Activated CD4-positive, alpha-beta memory T cell treated with anti-CD3 and anti-CD28 coated beads for 36 hours (primary cell): ENCODE results near the gene NLRC5. TPM values are rescaled to one million over a fixed set of nuclear protein-coding genes. Genes with fewer than 3 reads are reported as not detected.
A peak's percentile ranks its signal among the peaks of the same experiment; 100 is the strongest.

ENCODE experiments used
- CTCF ChIA-PET: fragments of 350-600 bp; sonication (Branson Sonifier 250); formaldehyde crosslinking; loops from one replicate; lab custom pipeline; 2021; ENCODE audit warnings: antibody characterized with exemption, inconsistent platforms; lab: Charles Lee
- POLR2A ChIA-PET: fragments of 350-600 bp; sonication (Branson Sonifier 250); formaldehyde crosslinking; loops from one replicate; lab custom pipeline; 2021; ENCODE audit warnings: antibody characterized with exemption; lab: Charles Lee
- DNase-seq: peaks from one replicate; pipeline ENCODE4 v3.0.0-alpha.2; 2020
- H3K27ac Mint-ChIP-seq: one replicate; pipeline ENCODE4 v1.8.0; 2021; ENCODE audit warnings: mixed read lengths
- H3K27me3 Mint-ChIP-seq: one replicate; pipeline ENCODE4 v1.8.0; 2021; ENCODE audit warnings: mixed read lengths
- H3K36me3 Mint-ChIP-seq: one replicate; pipeline ENCODE4 v1.8.0; 2021; ENCODE audit warnings: mixed read lengths
- H3K4me1 Mint-ChIP-seq: one replicate; pipeline ENCODE4 v1.8.0; 2021; ENCODE audit warnings: low read depth, mixed read lengths
- H3K4me3 Mint-ChIP-seq: one replicate; pipeline ENCODE4 v1.8.0; 2021; ENCODE audit warnings: mild to moderate bottlenecking, mixed read lengths
- H3K9me3 Mint-ChIP-seq: one replicate; pipeline ENCODE4 v1.8.0; 2021; ENCODE audit warnings: mixed read lengths
- intact Hi-C: fragments of 100-400 bp; cut with micrococcal nuclease; formaldehyde crosslinking; loops from one replicate; pipeline ENCODE4 v1.15.1; 2023
- total RNA-seq, 2 experiments: library from RNA; stranded (reverse); gene quantifications; one replicate each; pipeline ENCODE4 v1.2.3, GENCODE V29; 2021

Gene NLRC5
- total RNA-seq, 2 experiments from 2014 or later, result 151 to 167 TPM

DNA sequence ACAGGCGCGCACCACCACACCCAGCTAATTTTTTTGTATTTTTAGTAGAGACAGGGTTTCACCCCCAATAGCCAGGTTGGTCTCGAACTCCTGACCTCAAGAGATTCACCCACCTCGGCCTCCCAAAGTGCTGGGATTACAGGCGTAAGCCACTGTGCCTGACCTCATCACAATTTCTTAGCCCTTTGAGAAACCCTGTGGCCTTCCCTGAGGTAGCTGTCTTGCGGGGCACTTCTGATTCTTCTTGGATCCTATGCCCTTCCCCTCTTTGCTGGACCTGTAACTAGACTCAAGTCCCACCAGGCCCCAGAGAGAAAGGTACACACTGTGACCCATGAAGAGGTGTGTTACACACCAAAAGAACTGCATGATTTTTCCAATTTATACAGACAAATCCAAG lies 41.1 kb upstream of the NLRC5 start:
- intact Hi-C loops, result no loop called here
- Mint-ChIP-seq H3K36me3 (peaks cover 25% of the 10 kb centered on the region), H3K27ac (no peak overlapping the region), H3K4me3 (no peak overlapping the region), H3K4me1 (peaks cover 42% of the 10 kb centered on the region), H3K27me3 (no peaks in the 10 kb centered on the region), H3K9me3 (no peaks in the 10 kb centered on the region)
- DNase-seq, result no peak
- ChIA-PET POLR2A (interaction anchor here (0.9 to 1.0 kb wide), 2 partner anchors 37 to 85 kb away, joined by 3 to 4 read pairs; no protein-coding TSS in a partner anchor), CTCF (interaction anchor here (1.2 to 2.1 kb wide), 2 partner anchors 16 to 80 kb away, joined by 5 to 7 read pairs; no protein-coding TSS in a partner anchor)

- Mint-ChIP-seq H3K4me1 (peaks cover 24% of the 10 kb centered on the region), H3K9me3 (no peaks in the 10 kb centered on the region), H3K27me3 (no peaks in the 10 kb centered on the region), H3K27ac (no peak overlapping the region), H3K36me3 (peaks cover 11% of the 10 kb centered on the region), H3K4me3 (no peak overlapping the region)
- no peak for DNase-seq
- ChIA-PET CTCF (interaction anchor here (1.0 to 7.8 kb wide), 9 partner anchors 9 to 157 kb away, joined by 3 to 81 read pairs (median 7); partner anchors contain the start of genes CETP and SLC12A3), POLR2A (no interaction called here)
- intact Hi-C loops, result loop anchor here (5.0 kb wide), 1 partner anchor 158 kb away; no protein-coding TSS in a partner anchor
These were observed 39.3 kb upstream of the NLRC5 start for GRCh38 chr16:56950051-56950450.

DNA sequence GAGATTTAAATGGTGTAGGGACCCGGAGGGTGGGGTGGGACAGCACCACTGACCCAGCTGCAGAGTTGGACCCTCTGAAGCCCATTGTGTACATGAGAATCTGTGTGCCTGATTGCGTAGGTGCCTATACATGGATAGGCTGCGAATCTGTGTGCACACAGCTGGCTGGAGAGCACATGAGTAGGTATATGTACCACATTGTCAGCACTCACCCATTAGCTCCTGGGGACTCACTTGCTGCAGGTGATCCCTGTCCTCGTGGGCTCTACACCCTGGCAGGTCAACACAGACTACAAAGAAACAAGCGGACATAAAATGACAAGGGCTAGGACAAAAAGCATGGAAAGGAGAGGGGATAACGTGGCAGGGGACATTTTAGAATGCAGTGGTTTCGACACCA lies 38.9 kb upstream of the NLRC5 start:
- Mint-ChIP-seq H3K9me3 (no peaks in the 10 kb centered on the region), H3K36me3 (peaks cover 8% of the 10 kb centered on the region), H3K27ac (no peak overlapping the region), H3K4me1 (peaks cover 20% of the 10 kb centered on the region), H3K27me3 (no peaks in the 10 kb centered on the region), H3K4me3 (no peak overlapping the region)
- ChIA-PET CTCF (interaction anchor here (0.6 to 7.8 kb wide), 14 partner anchors 9 to 167 kb away, joined by 3 to 81 read pairs (median 5); partner anchors contain the start of genes CETP and SLC12A3), POLR2A (interaction anchor here (0.6 kb wide), 1 partner anchor 13 kb away, joined by 4 read pairs; no protein-coding TSS in a partner anchor)
- no peak for DNase-seq
- intact Hi-C loops, result loop anchor here (5.0 kb wide), 1 partner anchor 158 kb away; no protein-coding TSS in a partner anchor

DNA sequence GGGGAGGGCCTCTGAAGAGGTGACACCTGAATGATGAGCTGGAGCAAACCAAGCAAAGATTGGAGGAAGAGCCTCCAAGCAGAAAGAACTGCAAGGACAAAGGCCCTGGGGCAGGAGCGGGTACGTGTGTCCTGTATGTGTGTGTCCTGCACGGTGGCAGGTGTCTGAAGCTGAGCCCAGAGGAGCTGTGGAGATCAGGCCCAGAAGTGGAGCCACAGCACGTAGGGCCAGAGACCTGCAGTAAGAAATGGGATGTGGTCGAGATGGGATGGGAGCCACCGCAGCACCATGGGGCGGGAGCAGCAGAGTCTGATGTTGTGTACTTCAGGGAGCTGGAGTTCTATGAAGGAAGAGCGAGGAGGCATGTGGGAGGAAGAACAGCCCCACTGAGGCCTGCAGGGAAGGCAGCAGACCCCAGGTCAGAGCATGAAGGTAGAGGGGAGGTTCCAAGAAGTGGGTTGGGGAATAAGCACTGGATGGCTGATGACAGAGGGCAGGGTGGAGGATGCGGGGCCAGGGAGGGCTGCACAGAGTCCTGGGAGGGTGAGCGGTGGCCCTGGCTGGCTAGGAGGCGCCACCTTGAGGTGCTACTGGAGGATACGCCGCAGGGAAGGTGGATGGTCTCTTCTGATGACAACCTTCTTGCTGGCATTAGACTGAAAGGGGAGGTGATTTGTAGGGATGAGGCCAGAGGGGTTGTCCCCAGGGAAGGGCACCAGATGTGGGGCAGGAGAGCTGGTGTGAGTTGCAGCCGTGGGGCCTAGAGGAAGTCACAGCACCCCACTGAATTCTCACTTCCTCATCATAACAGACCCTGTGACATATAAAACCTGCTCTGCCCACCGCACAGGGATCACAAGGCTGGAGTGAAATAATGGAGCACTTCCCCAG lies 38.2 kb upstream of the NLRC5 start:
- H3K27me3 Mint-ChIP-seq, result no peaks in the 10 kb centered on the region
- H3K36me3 Mint-ChIP-seq, result peaks cover 8% of the 10 kb centered on the region
- intact Hi-C loops, result loop anchor here (1.0 to 5.0 kb wide), 2 partner anchors 84 to 159 kb away; no protein-coding TSS in a partner anchor
- H3K4me3 Mint-ChIP-seq, result no peak overlapping the region
- CTCF ChIA-PET, result interaction anchor here (0.6 to 7.8 kb wide), 20 partner anchors 8 to 168 kb away, joined by 3 to 81 read pairs (median 4); partner anchors contain the start of genes CETP and SLC12A3
- peaks cover 19% of the 10 kb centered on the region for H3K4me1 Mint-ChIP-seq
- H3K9me3 Mint-ChIP-seq, result no peaks in the 10 kb centered on the region
- POLR2A ChIA-PET, result interaction anchor here (0.6 kb wide), 1 partner anchor 14 kb away, joined by 4 read pairs; no protein-coding TSS in a partner anchor
- peak; percentile 77 for DNase-seq
- H3K27ac Mint-ChIP-seq, result no peak overlapping the region

DNA sequence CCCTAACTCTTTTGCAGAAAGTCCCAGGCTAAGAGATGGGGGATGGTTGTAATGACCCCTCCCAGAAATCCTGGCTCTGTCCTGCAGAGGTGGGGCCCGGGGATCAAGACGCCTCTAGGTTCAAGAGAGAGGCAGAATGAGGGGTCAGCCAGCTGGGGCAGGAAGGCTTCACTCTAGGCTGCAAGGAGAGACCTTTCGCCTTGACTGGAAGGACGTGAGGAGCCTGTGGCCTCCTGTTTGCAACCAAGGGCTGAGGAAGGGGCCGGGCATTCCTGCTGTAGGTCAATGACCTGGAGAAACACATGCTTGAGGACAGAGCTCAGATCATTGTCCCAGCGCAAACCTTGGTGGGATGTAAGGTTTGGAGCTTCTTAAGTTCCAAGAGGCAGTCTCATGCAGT lies 36.4 kb upstream of the NLRC5 start:
- Mint-ChIP-seq H3K36me3 (no peaks in the 10 kb centered on the region), H3K27ac (no peak overlapping the region), H3K4me3 (no peak overlapping the region), H3K9me3 (no peaks in the 10 kb centered on the region), H3K4me1 (peaks cover 13% of the 10 kb centered on the region), H3K27me3 (no peaks in the 10 kb centered on the region)
- POLR2A ChIA-PET, result no interaction called here
- CTCF ChIA-PET, result interaction anchor here (1.4 to 7.8 kb wide), 4 partner anchors 11 to 85 kb away, joined by 3 to 81 read pairs (median 38); partner anchors contain the start of genes CETP and SLC12A3
- intact Hi-C loops, result loop anchor here (5.0 kb wide), 1 partner anchor 161 kb away; no protein-coding TSS in a partner anchor
- DNase-seq, result no peak

DNA sequence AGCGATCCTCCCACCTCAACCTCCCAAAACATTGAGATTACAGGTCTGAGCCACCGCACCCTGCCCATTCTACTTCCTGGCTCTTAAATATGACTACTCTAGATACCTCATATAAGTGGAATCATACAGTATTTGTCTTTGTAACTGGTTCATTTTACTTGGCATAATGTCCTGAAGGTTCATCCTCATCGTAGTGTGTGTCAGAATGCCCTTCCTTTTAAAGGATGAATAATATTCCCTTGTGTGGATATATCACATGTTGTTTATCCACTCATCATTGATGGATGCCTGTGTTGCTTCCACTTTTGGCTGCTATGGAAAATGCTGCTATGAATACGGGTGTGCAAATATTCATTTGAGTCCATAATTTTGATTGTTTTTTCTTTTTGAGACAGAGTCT lies 33.3 kb upstream of the NLRC5 start:
- no peaks in the 10 kb centered on the region for H3K9me3 Mint-ChIP-seq

DNA sequence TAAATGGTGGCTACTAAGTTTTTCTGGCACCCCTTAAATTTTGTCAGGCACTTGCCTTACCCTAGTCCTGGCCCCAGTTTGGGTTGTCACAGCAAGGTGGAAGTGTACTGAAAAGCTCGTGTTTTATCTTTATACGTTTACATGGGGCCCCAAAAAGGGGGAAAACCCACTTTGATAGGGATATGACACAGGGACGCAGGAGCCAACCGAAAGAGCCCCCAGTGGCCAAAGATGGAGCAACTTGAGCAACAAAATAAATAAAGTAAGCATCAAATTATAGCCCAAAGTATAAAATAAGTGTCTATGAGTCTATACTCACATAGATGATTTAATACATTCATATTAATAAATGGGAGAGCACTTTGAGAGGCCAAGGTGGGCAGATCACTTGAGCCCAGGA lies 32.6 kb upstream of the NLRC5 start:
- no peaks in the 10 kb centered on the region for H3K27me3 Mint-ChIP-seq
- no peak overlapping the region for H3K4me3 Mint-ChIP-seq
- H3K36me3 Mint-ChIP-seq, result no peaks in the 10 kb centered on the region
- peak; percentile 33 for DNase-seq
- ChIA-PET POLR2A (interaction anchor here (0.6 kb wide), 1 partner anchor 139 kb away, joined by 3 read pairs; no protein-coding TSS in a partner anchor), CTCF (interaction anchor here (7.8 kb wide), 1 partner anchor 7 kb away, joined by 72 read pairs; the partner anchor contains the start of gene CETP)
- H3K27ac Mint-ChIP-seq, result no peak overlapping the region
- no peaks in the 10 kb centered on the region for H3K4me1 Mint-ChIP-seq
- intact Hi-C loops, result no loop called here
- H3K9me3 Mint-ChIP-seq, result no peaks in the 10 kb centered on the region

More for the DNA sequence above, 33.3 kb upstream of the NLRC5 start:
- Mint-ChIP-seq H3K4me3 (no peak overlapping the region), H3K27ac (no peak overlapping the region), H3K4me1 (peaks cover 5% of the 10 kb centered on the region), H3K36me3 (no peaks in the 10 kb centered on the region), H3K27me3 (no peaks in the 10 kb centered on the region)
- POLR2A ChIA-PET, result interaction anchor here (0.6 kb wide), 1 partner anchor 140 kb away, joined by 3 read pairs; no protein-coding TSS in a partner anchor
- DNase-seq, result no peak
- CTCF ChIA-PET, result interaction anchor here (7.8 kb wide), 1 partner anchor 8 kb away, joined by 72 read pairs; the partner anchor contains the start of gene CETP
- intact Hi-C loops, result no loop called here

- no peak overlapping the region for H3K27ac Mint-ChIP-seq
- no peaks in the 10 kb centered on the region for H3K36me3 Mint-ChIP-seq
- H3K4me3 Mint-ChIP-seq, result no peak overlapping the region
- CTCF ChIA-PET, result interaction anchor here (6.9 kb wide), 1 partner anchor 8 kb away, joined by 72 read pairs; no protein-coding TSS in a partner anchor
- POLR2A ChIA-PET, result no interaction called here
- peaks cover 15% of the 10 kb centered on the region for H3K4me1 Mint-ChIP-seq
- intact Hi-C loops, result no loop called here
- no peak for DNase-seq
- H3K9me3 Mint-ChIP-seq, result no peaks in the 10 kb centered on the region
- no peaks in the 10 kb centered on the region for H3K27me3 Mint-ChIP-seq
These were observed 28.6 kb upstream of the NLRC5 start for GRCh38 chr16:56960681-56961281.

- Mint-ChIP-seq H3K27ac (no peak overlapping the region), H3K4me3 (no peak overlapping the region), H3K36me3 (no peaks in the 10 kb centered on the region), H3K27me3 (no peaks in the 10 kb centered on the region), H3K9me3 (no peaks in the 10 kb centered on the region), H3K4me1 (peaks cover 19% of the 10 kb centered on the region)
- intact Hi-C loops, result no loop called here
- no peak for DNase-seq
- ChIA-PET CTCF (interaction anchor here (6.9 kb wide), 1 partner anchor 8 kb away, joined by 72 read pairs; no protein-coding TSS in a partner anchor), POLR2A (no interaction called here)
These were observed 28.0 kb upstream of the NLRC5 start for GRCh38 chr16:56961386-56961785.

- Mint-ChIP-seq H3K27me3 (no peaks in the 10 kb centered on the region), H3K4me3 (no peak within 1 kb of the TSS), H3K27ac (no peak within 1 kb of the TSS), H3K36me3 (no peaks in the 10 kb centered on the region), H3K4me1 (peaks cover 19% of the 10 kb centered on the region), H3K9me3 (no peaks in the 10 kb centered on the region)
- intact Hi-C loops, result no loop called here
- no peak for DNase-seq
- POLR2A ChIA-PET, result interaction anchor here (0.9 kb wide), 1 partner anchor 27 kb away, joined by 3 read pairs; the partner anchor contains the start of gene NLRC5
- CTCF ChIA-PET, result interaction anchor here (5.8 to 6.9 kb wide), 2 partner anchors 9 to 78 kb away, joined by 72 to 84 read pairs; no protein-coding TSS in a partner anchor
These were observed 27.5 kb upstream of the NLRC5 start, which contains the start of gene CETP for GRCh38 chr16:56961851-56962281. CETP (plus strand) TSS chr16:56961950; CDS start chr16:56961980, 30 bp downstream.
